Body of pancreas (tissue), 4 donors: ENCODE measurements around the gene ETHE1.

Source experiments
- POLR2A ChIP-seq, 3 donors: fragments of 450-650 bp; IDR thresholded peaks; one replicate each; pipeline ENCODE4 v1.6.1; 2016; ENCODE audit warnings: antibody characterized with exemption in 3 of 3, mild to moderate bottlenecking in 2 of 3
- TF ChIP-seq, protein P1 (sequence below), 7 experiments: fragments of 450-650 bp in 4 of 7; fragments of 200-600 bp in 3 of 7; sonication (generic) in 3 of 7; IDR thresholded peaks; one replicate each; pipeline ENCODE4 v1.5.1; 2016 to 2019; ENCODE audit warnings: antibody characterized with exemption in 7 of 7

DNA sequence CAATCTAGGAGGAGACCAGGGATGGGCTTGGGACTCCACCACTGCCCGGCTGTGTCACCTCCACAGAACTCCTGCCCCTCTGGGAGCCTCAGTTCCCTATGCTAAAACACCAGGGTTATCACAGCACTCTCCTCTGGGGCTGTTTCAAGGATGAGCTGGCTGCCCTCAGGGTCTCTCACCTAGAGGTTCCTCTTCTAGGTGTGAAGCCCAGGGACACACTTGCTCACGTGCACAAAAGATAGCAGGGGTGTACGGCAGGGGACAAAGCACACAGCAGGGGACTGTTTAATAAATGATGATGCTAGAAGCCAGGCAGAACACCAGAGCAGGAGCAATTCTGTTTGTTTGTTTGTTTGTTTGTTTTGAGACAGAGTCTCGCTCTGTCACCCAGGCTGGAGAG, 44.8 kb downstream of the ETHE1 start:
- TF ChIP-seq, protein P1, sequence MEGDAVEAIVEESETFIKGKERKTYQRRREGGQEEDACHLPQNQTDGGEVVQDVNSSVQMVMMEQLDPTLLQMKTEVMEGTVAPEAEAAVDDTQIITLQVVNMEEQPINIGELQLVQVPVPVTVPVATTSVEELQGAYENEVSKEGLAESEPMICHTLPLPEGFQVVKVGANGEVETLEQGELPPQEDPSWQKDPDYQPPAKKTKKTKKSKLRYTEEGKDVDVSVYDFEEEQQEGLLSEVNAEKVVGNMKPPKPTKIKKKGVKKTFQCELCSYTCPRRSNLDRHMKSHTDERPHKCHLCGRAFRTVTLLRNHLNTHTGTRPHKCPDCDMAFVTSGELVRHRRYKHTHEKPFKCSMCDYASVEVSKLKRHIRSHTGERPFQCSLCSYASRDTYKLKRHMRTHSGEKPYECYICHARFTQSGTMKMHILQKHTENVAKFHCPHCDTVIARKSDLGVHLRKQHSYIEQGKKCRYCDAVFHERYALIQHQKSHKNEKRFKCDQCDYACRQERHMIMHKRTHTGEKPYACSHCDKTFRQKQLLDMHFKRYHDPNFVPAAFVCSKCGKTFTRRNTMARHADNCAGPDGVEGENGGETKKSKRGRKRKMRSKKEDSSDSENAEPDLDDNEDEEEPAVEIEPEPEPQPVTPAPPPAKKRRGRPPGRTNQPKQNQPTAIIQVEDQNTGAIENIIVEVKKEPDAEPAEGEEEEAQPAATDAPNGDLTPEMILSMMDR (IDR thresholded peaks at IDR 0.05): no peak
- TF ChIP-seq POLR2A (IDR thresholded peaks at IDR 0.05): no peak
